PC-9 (cell line): ENCODE results near the gene RAB11A. TPM values are rescaled to one million over a fixed set of nuclear protein-coding genes. Genes with fewer than 3 reads are reported as not detected.

Source experiments
- BruUV-seq: library from RNA; stranded (reverse); fragments of 400-500 nt; replicated peaks from 2 replicates; lab custom pipeline; 2021; lab: Mats Ljungman, UMichigan
- CTCF ChIA-PET: fragments of 300-600 bp; sonication (Branson Sonifier 250); formaldehyde crosslinking; loops from one replicate; lab custom pipeline; 2022; ENCODE audit warnings: antibody characterized with exemption; lab: Charles Lee
- POLR2A ChIA-PET: fragments of 300-600 bp; sonication (Branson Sonifier 250); formaldehyde crosslinking; loops from one replicate; lab custom pipeline; 2022; ENCODE audit warnings: antibody characterized with exemption; ENCODE audit not compliant: unreplicated experiment; lab: Charles Lee
- DNase-seq, 2 experiments: peaks; one replicate each; pipeline versions ENCODE4 v3.0.0 to v3.0.0-alpha.2; 2015 to 2022; ENCODE audit warnings: mixed read lengths in 1 of 2
- H2AFZ ChIP-seq: fragments of 200-600 bp; sonication (generic); 2 replicates; pipeline ENCODE4 v1.8.1; 2017; ENCODE audit warnings: antibody characterized with exemption
- H3F3A ChIP-seq: fragments of 200-600 bp; sonication (generic); 2 replicates; pipeline ENCODE4 v1.8.1; 2017; ENCODE audit warnings: antibody characterized with exemption, mild to moderate bottlenecking, low read depth; ENCODE audit not compliant: insufficient read depth
- H3K27ac ChIP-seq: fragments of 200-600 bp; sonication (generic); 2 replicates; pipeline ENCODE4 v1.6.1; 2016; ENCODE audit warnings: mixed run types
- H3K27me3 ChIP-seq: fragments of 200-600 bp; sonication (generic); 2 replicates; pipeline ENCODE4 v1.6.1; 2016; ENCODE audit warnings: low read depth, mixed run types; ENCODE audit not compliant: insufficient read depth
- H3K36me3 ChIP-seq: fragments of 200-600 bp; sonication (generic); 2 replicates; pipeline ENCODE4 v1.6.1; 2016; ENCODE audit warnings: low read depth, mixed run types
- H3K4me1 ChIP-seq: fragments of 200-600 bp; sonication (generic); replicated peaks from 2 replicates; pipeline ENCODE4 v1.6.1; 2016; ENCODE audit warnings: mixed run types; ENCODE audit not compliant: insufficient read depth
- H3K4me2 ChIP-seq: fragments of 200-600 bp; sonication (generic); 2 replicates; pipeline ENCODE4 v1.6.1; 2017; ENCODE audit warnings: mixed run types
- H3K4me3 ChIP-seq: fragments of 200-600 bp; sonication (generic); 2 replicates; pipeline ENCODE4 v1.6.1; 2016; ENCODE audit warnings: mixed run types
- H3K79me2 ChIP-seq: fragments of 200-600 bp; sonication (generic); 2 replicates; pipeline ENCODE4 v1.6.1; 2017; ENCODE audit warnings: low read depth, mixed run types
- H3K9me2 ChIP-seq: fragments of 200-600 bp; sonication (generic); 2 replicates; pipeline ENCODE4 v1.8.1; 2017; ENCODE audit warnings: mild to moderate bottlenecking; ENCODE audit not compliant: insufficient read depth
- H3K9me3 ChIP-seq: fragments of 200-600 bp; sonication (generic); 2 replicates; pipeline ENCODE4 v1.8.1; 2016; ENCODE audit warnings: low read depth; ENCODE audit not compliant: insufficient read depth
- H4K20me1 ChIP-seq: fragments of 200-600 bp; sonication (generic); 2 replicates; pipeline ENCODE4 v1.8.1; 2017; ENCODE audit not compliant: insufficient read depth
- CTCF ChIP-seq: fragments of 200-600 bp; sonication (generic); conservative IDR thresholded peaks from 2 replicates; pipeline ENCODE4 v1.6.1; 2017; ENCODE audit warnings: mixed run types, antibody characterized with exemption, mild to moderate bottlenecking, moderate library complexity
- EZH2 ChIP-seq: fragments of 200-600 bp; sonication (generic); IDR thresholded peaks from 2 replicates; pipeline ENCODE4 v1.8.0; 2017; ENCODE audit warnings: antibody characterized with exemption, low read depth
- intact Hi-C: fragments of 100-400 bp; cut with micrococcal nuclease; formaldehyde crosslinking; loops from one replicate; pipeline ENCODE4 v1.10.0; 2022; ENCODE audit not compliant: unreplicated experiment
- total RNA-seq: library from RNA; stranded (reverse); gene quantifications from 2 replicates; pipeline ENCODE4 v1.2.3, GENCODE V29; 2021

The RAB11A gene
- total RNA-seq, 1 experiment from 2014 or later: 233 TPM

- Histone ChIP-seq H3K9me3 (no peaks in the 10 kb centered on the region), H3K4me1 (peaks cover 21% of the 10 kb centered on the region; the same call in 1 of the 2 replicates), H3F3A (peaks cover 16% of the 10 kb centered on the region), H3K4me2 (no peak overlapping the region), H3K79me2 (peaks cover 74% of the 10 kb centered on the region), H2AFZ (no peak overlapping the region), H3K9me2 (no peaks in the 10 kb centered on the region), H3K27ac (no peak overlapping the region), H4K20me1 (peaks cover 46% of the 10 kb centered on the region), H3K27me3 (no peaks in the 10 kb centered on the region), H3K4me3 (no peak overlapping the region), H3K36me3 (peaks cover 4% of the 10 kb centered on the region)
- POLR2A ChIA-PET: no interaction called here
- DNase-seq: no peak
- intact Hi-C loops: no loop called here
- CTCF ChIA-PET: interaction anchor here (0.5 to 0.7 kb wide), 2 partner anchors 19 to 51 kb away, joined by 3 read pairs; no protein-coding TSS in a partner anchor
- TF ChIP-seq CTCF (no peak), EZH2 (no peak)
- BruUV-seq: no TSS peak
Measured at GRCh38 chr15:65875458-65875857, 6.2 kb downstream of the RAB11A start.

GRCh38 chr15:65877749-65878148 lies 8.5 kb downstream of the RAB11A start:
- H3K36me3 ChIP-seq: peaks cover 4% of the 10 kb centered on the region
- POLR2A ChIA-PET: interaction anchor here (0.8 kb wide), 1 partner anchor 60 kb away, joined by 3 read pairs; no protein-coding TSS in a partner anchor

GRCh38 chr15:65881766-65882434 lies 12.6 kb downstream of the RAB11A start:
- intact Hi-C loops: no loop called here
- TF ChIP-seq CTCF (no peak), EZH2 (no peak)
- Histone ChIP-seq H3K27me3 (no peaks in the 10 kb centered on the region), H3K9me2 (no peaks in the 10 kb centered on the region), H3K4me1 (no peaks in the 10 kb centered on the region), H3K36me3 (peaks cover 21% of the 10 kb centered on the region), H3K4me2 (no peak overlapping the region), H2AFZ (no peak overlapping the region), H4K20me1 (peaks cover 6% of the 10 kb centered on the region), H3K9me3 (no peaks in the 10 kb centered on the region), H3F3A (no peaks in the 10 kb centered on the region), H3K79me2 (peaks cover 10% of the 10 kb centered on the region), H3K4me3 (no peak overlapping the region), H3K27ac (no peak overlapping the region)
- DNase-seq: no peak
- no TSS peak for BruUV-seq
- CTCF ChIA-PET: interaction anchor here (0.7 kb wide), 2 partner anchors 368 to 481 kb away, joined by 3 to 13 read pairs; no protein-coding TSS in a partner anchor
- POLR2A ChIA-PET: interaction anchor here (0.7 kb wide), 1 partner anchor 414 kb away, joined by 3 read pairs; no protein-coding TSS in a partner anchor

More at GRCh38 chr15:65877749-65878148, 8.5 kb downstream of the RAB11A start:
- H3F3A ChIP-seq: no peaks in the 10 kb centered on the region
- no peak for DNase-seq
- no peaks in the 10 kb centered on the region for H3K9me3 ChIP-seq
- H4K20me1 ChIP-seq: peaks cover 34% of the 10 kb centered on the region
- no peak overlapping the region for H2AFZ ChIP-seq
- CTCF ChIA-PET: no interaction called here
- peaks cover 51% of the 10 kb centered on the region for H3K79me2 ChIP-seq
- H3K27me3 ChIP-seq: no peaks in the 10 kb centered on the region
- H3K4me3 ChIP-seq: no peak overlapping the region
- H3K27ac ChIP-seq: no peak overlapping the region
- no TSS peak for BruUV-seq
- H3K4me1 ChIP-seq: peaks cover 4% of the 10 kb centered on the region; the same call in 1 of the 2 replicates
- TF ChIP-seq EZH2 (no peak), CTCF (no peak)
- no peaks in the 10 kb centered on the region for H3K9me2 ChIP-seq
- no peak overlapping the region for H3K4me2 ChIP-seq
- intact Hi-C loops: no loop called here
